Tibial nerve (tissue), 4 donors: ENCODE results near the gene IL31RA.

Experiments
- CTCF ChIP-seq, 5 experiments: fragments of 200-600 bp in 3 of 5; fragments of 450-650 bp in 2 of 5; sonication (generic) in 3 of 5; IDR thresholded peaks; one replicate each; pipeline ENCODE4 v1.5.1; 2016 to 2019; ENCODE audit warnings: antibody characterized with exemption in 5 of 5, mild to moderate bottlenecking in 3 of 5, moderate library complexity in 2 of 5
- EP300 ChIP-seq, 2 donors: sonication (generic); formaldehyde crosslinking; IDR thresholded peaks; one replicate each; pipeline ENCODE4 v1.6.1; 2017; ENCODE audit warnings: antibody characterized with exemption in 2 of 2, mild to moderate bottlenecking in 1 of 2
- POLR2A ChIP-seq, 2 donors: fragments of 450-650 bp; IDR thresholded peaks; one replicate each; pipeline ENCODE4 v1.6.1; 2017; ENCODE audit warnings: antibody characterized with exemption in 2 of 2, mild to moderate bottlenecking in 2 of 2, moderate library complexity in 2 of 2

GRCh38 chr5:55894135-55894534 is 43.0 kb downstream of the IL31RA start:
- TF ChIP-seq EP300 (IDR thresholded peaks at IDR 0.05) (no peak), POLR2A (IDR thresholded peaks at IDR 0.05) (no peak), CTCF (IDR thresholded peaks at IDR 0.05) (no peak)
